ENCODE results near the gene EPHB1.
"Not testable (repeated sequence)": the region's sequence is repeated elsewhere in the genome, so short reads cannot be mapped to it uniquely, and the experiment has no call there.

The EPHB1 gene

GRCh38 chr3:135012101-135012500 lies 217.0 kb downstream of the EPHB1 start:
- no peak for DNase-seq

- DNase-seq = no peak
Measured at GRCh38 chr3:135013206-135013605, 218.1 kb downstream of the EPHB1 start.

- no peak for DNase-seq
Measured at GRCh38 chr3:135014566-135014965, 219.5 kb downstream of the EPHB1 start.

GRCh38 chr3:135017003-135017893 lies 222.2 kb downstream of the EPHB1 start:
- DNase-seq = no peak

- DNase-seq = no peak
Measured at GRCh38 chr3:135018149-135018923, 223.3 kb downstream of the EPHB1 start.

GRCh38 chr3:135020181-135020580 lies 225.1 kb downstream of the EPHB1 start:
- no peak for DNase-seq

GRCh38 chr3:135023996-135024658 lies 229.1 kb downstream of the EPHB1 start:
- no peak for DNase-seq

- not testable (repeated sequence) for DNase-seq
Measured at GRCh38 chr3:135030768-135031615, 235.9 kb downstream of the EPHB1 start.

- DNase-seq = no peak
Measured at GRCh38 chr3:135033737-135034136, 238.7 kb downstream of the EPHB1 start.

GRCh38 chr3:135034291-135034768 lies 239.3 kb downstream of the EPHB1 start:
- no peak for DNase-seq

- no peak for DNase-seq
Measured at GRCh38 chr3:135034891-135035440, 239.9 kb downstream of the EPHB1 start.

GRCh38 chr3:135038186-135038585 lies 243.1 kb downstream of the EPHB1 start:
- no peak for DNase-seq

- not testable (repeated sequence) for DNase-seq
Measured at GRCh38 chr3:135039536-135039935, 244.5 kb downstream of the EPHB1 start.

GRCh38 chr3:135040321-135041240 lies 245.5 kb downstream of the EPHB1 start:
- DNase-seq = no peak

GRCh38 chr3:135041601-135042000 lies 246.5 kb downstream of the EPHB1 start:
- no peak for DNase-seq

- DNase-seq = no peak
Measured at GRCh38 chr3:135047061-135047460, 252.0 kb downstream of the EPHB1 start.

GRCh38 chr3:135050536-135050935 lies 255.5 kb downstream of the EPHB1 start:
- no peak for DNase-seq

- DNase-seq = no peak
Measured at GRCh38 chr3:135051409-135051973, 256.4 kb downstream of the EPHB1 start.

GRCh38 chr3:135055449-135055848 lies 260.4 kb downstream of the EPHB1 start:
- DNase-seq = no peak

- DNase-seq = no peak
Measured at GRCh38 chr3:135056084-135056730, 261.1 kb downstream of the EPHB1 start.
